Amniotic epithelial cell (primary cell): ENCODE measurements around the gene TCF23.
"Not testable (repeated sequence)": the region's sequence is repeated elsewhere in the genome, so short reads cannot be mapped to it uniquely, and the experiment has no call there.

ENCODE experiments used
- DNase-seq: peaks from one replicate; pipeline ENCODE4 v3.0.0-alpha.2; 2010; ENCODE audit warnings: low read depth

TCF23 gene

GRCh38 chr2:27189989-27190388 is 41.2 kb downstream of the TCF23 start:
- DNase-seq: no peak

GRCh38 chr2:27191070-27191829 is 42.4 kb downstream of the TCF23 start:
- peak; percentile 58 for DNase-seq

- no peak for DNase-seq
These were observed 45.9 kb downstream of the TCF23 start for GRCh38 chr2:27194538-27195354.

GRCh38 chr2:27195799-27196198 is 47.0 kb downstream of the TCF23 start:
- not testable (repeated sequence) for DNase-seq

GRCh38 chr2:27198068-27198467 is 49.3 kb downstream of the TCF23 start:
- DNase-seq: not testable (repeated sequence)

- no peak for DNase-seq
These were observed 49.8 kb downstream of the TCF23 start for GRCh38 chr2:27198627-27199026.

GRCh38 chr2:27199241-27199640 is 50.4 kb downstream of the TCF23 start:
- no peak for DNase-seq

- no peak for DNase-seq
These were observed 52.9 kb downstream of the TCF23 start for GRCh38 chr2:27201675-27202074.

- DNase-seq: peak; percentile 29
These were observed 54.0 kb downstream of the TCF23 start for GRCh38 chr2:27202854-27203253.

- no peak for DNase-seq
These were observed 54.9 kb downstream of the TCF23 start for GRCh38 chr2:27203741-27204140.

GRCh38 chr2:27204566-27204965 is 55.8 kb downstream of the TCF23 start:
- no peak for DNase-seq

GRCh38 chr2:27205206-27205605 is 56.4 kb downstream of the TCF23 start:
- DNase-seq: no peak

GRCh38 chr2:27206346-27206745 is 57.5 kb downstream of the TCF23 start:
- no peak for DNase-seq
